HEK293 (cell line): Measurements from ENCODE around the gene RSPH9.

Source experiments
- CTCF ChIA-PET: fragments of 350-600 bp; formaldehyde crosslinking; extraction: SDS; loops from one replicate; lab custom pipeline; 2021; ENCODE audit warnings: antibody characterized with exemption; lab: Yijun Ruan, JAX
- POLR2A ChIA-PET: fragments of 300-600 bp; formaldehyde crosslinking; extraction: SDS; loops from one replicate; lab custom pipeline; 2020; ENCODE audit warnings: antibody characterized with exemption, inconsistent platforms; lab: Yijun Ruan, JAX
- H3K27ac ChIP-seq: fragments of 200-500 bp; sonication (Bioruptor generic); 2 replicates; pipeline ENCODE4 v1.5.1; 2014; ENCODE audit warnings: low read depth, low read length, control low read depth, inconsistent platforms; ENCODE audit errors: extremely low read depth
- H3K36me3 ChIP-seq, 2 experiments: fragments of 200-500 bp in 1 of 2; sonication (Bioruptor generic) in 1 of 2; 1 replicate in 1 of 2; 2 replicates in 1 of 2; pipeline ENCODE4 v1.5.1; 2014 to 2017; ENCODE audit warnings: inconsistent platforms in 2 of 2, low read length in 2 of 2; ENCODE audit not compliant: control insufficient read depth in 2 of 2, insufficient read depth in 1 of 2
- H3K4me1 ChIP-seq: fragments of 200-500 bp; sonication (Bioruptor generic); 2 replicates; pipeline ENCODE4 v1.5.1; 2014; ENCODE audit warnings: mild to moderate bottlenecking, low read length, inconsistent platforms; ENCODE audit not compliant: control insufficient read depth, insufficient read depth
- H3K4me3 ChIP-seq: 2 replicates; pipeline ENCODE4 v1.5.1; 2011; ENCODE audit warnings: low read depth, mild to moderate bottlenecking, control low read depth, low read length, moderate library complexity
- H3K9me3 ChIP-seq: fragments of 200-500 bp; sonication (Bioruptor generic); 2 replicates; pipeline ENCODE4 v1.5.1; 2014; ENCODE audit warnings: low read depth, low read length, inconsistent platforms; ENCODE audit not compliant: control insufficient read depth, insufficient read depth
- ELK4 ChIP-seq: IDR thresholded peaks from 2 replicates; pipeline ENCODE4 v1.6.1; 2011; ENCODE audit warnings: mild to moderate bottlenecking, low read depth, low read length, borderline replicate concordance
- HOXA7 ChIP-seq: sonication (generic); formaldehyde crosslinking; IDR thresholded peaks from 2 replicates; pipeline ENCODE4 v1.8.1; 2022; ENCODE audit warnings: missing genetic modification reagents, borderline replicate concordance
- IKZF3 ChIP-seq: fragments of 450-650 bp; IDR thresholded peaks from 2 replicates; pipeline ENCODE4 v1.5.0; 2018; ENCODE audit warnings: missing biosample characterization, mild to moderate bottlenecking, missing genetic modification characterization, moderate library complexity
- KLF1 ChIP-seq: fragments of 450-650 bp; formaldehyde crosslinking; IDR thresholded peaks from 2 replicates; pipeline ENCODE4 v1.5.1; 2016; ENCODE audit warnings: missing biosample characterization, missing genetic modification characterization
- MEIS1 ChIP-seq: sonication (generic); formaldehyde crosslinking; IDR thresholded peaks from 2 replicates; pipeline ENCODE4 v1.8.1; 2022; ENCODE audit warnings: missing genetic modification reagents, mild to moderate bottlenecking, borderline replicate concordance
- MYNN ChIP-seq: fragments of 450-650 bp; formaldehyde crosslinking; IDR thresholded peaks from 2 replicates; pipeline ENCODE4 v1.5.1; 2016; ENCODE audit warnings: missing biosample characterization, missing genetic modification characterization, borderline replicate concordance
- SALL2 ChIP-seq: fragments of 450-650 bp; formaldehyde crosslinking; IDR thresholded peaks from 2 replicates; pipeline ENCODE4 v1.5.0; 2017; ENCODE audit warnings: missing biosample characterization, mild to moderate bottlenecking, missing genetic modification characterization, borderline replicate concordance
- SP3 ChIP-seq: fragments of 450-650 bp; formaldehyde crosslinking; IDR thresholded peaks from 2 replicates; pipeline ENCODE4 v1.5.1; 2016; ENCODE audit warnings: missing biosample characterization, missing genetic modification characterization
- TSHZ1 ChIP-seq: fragments of 450-650 bp; formaldehyde crosslinking; IDR thresholded peaks from 2 replicates; pipeline ENCODE4 v1.5.1; 2016; ENCODE audit warnings: missing biosample characterization, missing genetic modification characterization, borderline replicate concordance
- ZBTB48 ChIP-seq: fragments of 450-650 bp; formaldehyde crosslinking; IDR thresholded peaks from 2 replicates; pipeline ENCODE4 v1.5.1; 2016; ENCODE audit warnings: missing biosample characterization, missing genetic modification characterization
- ZFP69B ChIP-seq: fragments of 450-650 bp; formaldehyde crosslinking; IDR thresholded peaks from 2 replicates; pipeline ENCODE4 v1.5.1; 2016; ENCODE audit warnings: missing biosample characterization, missing genetic modification characterization
- ZNF10 ChIP-seq: fragments of 450-650 bp; formaldehyde crosslinking; IDR thresholded peaks from 2 replicates; pipeline ENCODE4 v1.5.1; 2017; ENCODE audit warnings: missing biosample characterization, missing genetic modification characterization
- ZNF121 ChIP-seq: fragments of 450-650 bp; formaldehyde crosslinking; IDR thresholded peaks from 2 replicates; pipeline ENCODE4 v1.5.1; 2016; ENCODE audit warnings: missing biosample characterization, missing genetic modification characterization
- ZNF138 ChIP-seq: fragments of 450-650 bp; formaldehyde crosslinking; IDR thresholded peaks from 2 replicates; pipeline ENCODE4 v1.5.1; 2016; ENCODE audit warnings: missing biosample characterization, missing genetic modification characterization, borderline replicate concordance
- ZNF146 ChIP-seq: fragments of 450-650 bp; formaldehyde crosslinking; IDR thresholded peaks from 2 replicates; pipeline ENCODE4 v1.5.1; 2016; ENCODE audit warnings: missing biosample characterization, missing genetic modification characterization
- ZNF239 ChIP-seq: fragments of 450-650 bp; formaldehyde crosslinking; IDR thresholded peaks from 2 replicates; pipeline ENCODE4 v1.5.1; 2016; ENCODE audit warnings: missing biosample characterization, missing genetic modification characterization
- ZNF350 ChIP-seq: fragments of 450-650 bp; formaldehyde crosslinking; IDR thresholded peaks from 2 replicates; pipeline ENCODE4 v1.5.0; 2017; ENCODE audit warnings: missing biosample characterization, mild to moderate bottlenecking, missing genetic modification characterization
- ZNF585B ChIP-seq: fragments of 450-650 bp; formaldehyde crosslinking; IDR thresholded peaks from 2 replicates; pipeline ENCODE4 v1.5.1; 2016; ENCODE audit warnings: missing biosample characterization, missing genetic modification characterization
- ZNF621 ChIP-seq: fragments of 450-650 bp; formaldehyde crosslinking; IDR thresholded peaks from 2 replicates; pipeline ENCODE4 v1.5.1; 2017; ENCODE audit warnings: missing biosample characterization, missing genetic modification characterization
- ZNF658 ChIP-seq: fragments of 450-650 bp; formaldehyde crosslinking; IDR thresholded peaks from 2 replicates; pipeline ENCODE4; 2016; ENCODE audit warnings: missing biosample characterization, missing genetic modification characterization
- ZNF660 ChIP-seq: fragments of 450-650 bp; IDR thresholded peaks from 2 replicates; pipeline ENCODE4 v1.5.1; 2018; ENCODE audit warnings: missing biosample characterization, mild to moderate bottlenecking, missing genetic modification characterization
- ZNF692 ChIP-seq: fragments of 450-650 bp; formaldehyde crosslinking; IDR thresholded peaks from 2 replicates; pipeline ENCODE4 v1.5.1; 2016; ENCODE audit warnings: missing biosample characterization, missing genetic modification characterization
- ZNF707 ChIP-seq: fragments of 450-650 bp; formaldehyde crosslinking; IDR thresholded peaks from 2 replicates; pipeline ENCODE4 v1.5.1; 2016; ENCODE audit warnings: missing biosample characterization, missing genetic modification characterization
- ZSCAN4 ChIP-seq: fragments of 450-650 bp; formaldehyde crosslinking; IDR thresholded peaks from 2 replicates; pipeline ENCODE4 v1.5.1; 2017; ENCODE audit warnings: missing biosample characterization, missing genetic modification characterization

RSPH9 gene

GRCh38 chr6:43680308-43681200 is 35.7 kb downstream of the RSPH9 start (continued):
- TF ChIP-seq ZNF621 (no peak), ZNF350 (tag by site-specific recombination) (no peak), TSHZ1 (no peak), MYNN (no peak), ELK4 (no peak), ZNF121 (tag by site-specific recombination) (no peak), IKZF3 (tag by site-specific recombination) (no peak), ZNF707 (tag by site-specific recombination) (no peak), HOXA7 (CRISPR knock-in tag) (no peak), ZBTB48 (tag by site-specific recombination) (no peak), ZNF658 (tag by site-specific recombination) (no peak), SALL2 (tag by site-specific recombination) (no peak), ZFP69B (tag by site-specific recombination) (no peak), SP3 (tag by site-specific recombination) (no peak)

GRCh38 chr6:43681303-43681702 is 36.5 kb downstream of the RSPH9 start:
- TF ChIP-seq MEIS1 (CRISPR knock-in tag) (no peak), ZNF660 (tag by site-specific recombination) (no peak), ZNF138 (tag by site-specific recombination) (no peak), ZNF585B (tag by site-specific recombination) (no peak), ZNF10 (tag by site-specific recombination) (no peak), ZNF239 (no peak), ZSCAN4 (tag by site-specific recombination) (no peak), ZNF146 (no peak), ZNF692 (tag by site-specific recombination) (no peak), KLF1 (tag by site-specific recombination) (no peak)
- TF ChIP-seq, all 188 proteins: peak for 0
- no peaks in the 10 kb centered on the region for H3K9me3 ChIP-seq
- H3K36me3 ChIP-seq, result peaks cover 13 to 76% of the 10 kb centered on the region in 2 experiments
- no peak overlapping the region for H3K4me3 ChIP-seq
- no peak overlapping the region for H3K27ac ChIP-seq
- ChIA-PET POLR2A (no interaction called here), CTCF (interaction anchor here (0.9 to 11.6 kb wide), 2 partner anchors 13 to 83 kb away, joined by 3 to 101 read pairs; no protein-coding TSS in a partner anchor)
- H3K4me1 ChIP-seq, result peaks cover 20% of the 10 kb centered on the region
